Activated CD8-positive, alpha-beta T cell treated with anti-CD3 and anti-CD28 coated beads for 36 hours (primary cell): ENCODE measurements around the gene HEPH. TPM values are rescaled to one million over a fixed set of nuclear protein-coding genes. Genes with fewer than 3 reads are reported as not detected.

ENCODE experiments used
- ATAC-seq: fragments of 200-7000 bp; cut with Tn5 transposase; one replicate; pipeline ENCODE4 v1.10.0; 2021; ENCODE audit warnings: mild to moderate bottlenecking, moderate library complexity
- CTCF ChIA-PET: fragments of 350-600 bp; sonication (Branson Sonifier 250); formaldehyde crosslinking; loops from one replicate; lab custom pipeline; 2021; ENCODE audit warnings: antibody characterized with exemption; lab: Charles Lee
- POLR2A ChIA-PET: fragments of 350-600 bp; sonication (Branson Sonifier 250); formaldehyde crosslinking; loops from one replicate; lab custom pipeline; 2021; ENCODE audit warnings: antibody characterized with exemption; lab: Charles Lee
- DNase-seq: peaks from one replicate; pipeline ENCODE4 v3.0.0-alpha.2; 2020
- H3K27ac Mint-ChIP-seq: one replicate; pipeline ENCODE4 v1.8.0; 2021; ENCODE audit warnings: mild to moderate bottlenecking, mixed read lengths
- H3K27me3 Mint-ChIP-seq: one replicate; pipeline ENCODE4 v1.8.0; 2021; ENCODE audit warnings: mixed read lengths
- H3K36me3 Mint-ChIP-seq: one replicate; pipeline ENCODE4 v1.8.0; 2021; ENCODE audit warnings: low read depth, mixed read lengths
- H3K4me1 Mint-ChIP-seq: one replicate; pipeline ENCODE4 v1.8.0; 2021; ENCODE audit warnings: low read depth, mixed read lengths
- H3K4me3 Mint-ChIP-seq: one replicate; pipeline ENCODE4 v1.8.0; 2021; ENCODE audit warnings: mild to moderate bottlenecking, moderate library complexity, mixed read lengths
- H3K9me3 Mint-ChIP-seq: one replicate; pipeline ENCODE4 v1.8.0; 2021; ENCODE audit warnings: mixed read lengths
- intact Hi-C: fragments of 100-400 bp; cut with micrococcal nuclease; formaldehyde crosslinking; loops from one replicate; pipeline ENCODE4 v1.10.0; 2022
- total RNA-seq, 2 experiments: library from RNA; stranded (reverse); gene quantifications; one replicate each; pipeline ENCODE4 v1.2.3, GENCODE V29; 2021
- TF ChIP-seq, protein P1 (sequence below): fragments of 200-600 bp; IDR thresholded peaks from one replicate; pipeline ENCODE4 v1.8.0; 2022; ENCODE audit warnings: antibody characterized with exemption, mild to moderate bottlenecking

HEPH gene
- total RNA-seq, 2 experiments from 2014 or later: 0.20 TPM; not detected in 1

DNA sequence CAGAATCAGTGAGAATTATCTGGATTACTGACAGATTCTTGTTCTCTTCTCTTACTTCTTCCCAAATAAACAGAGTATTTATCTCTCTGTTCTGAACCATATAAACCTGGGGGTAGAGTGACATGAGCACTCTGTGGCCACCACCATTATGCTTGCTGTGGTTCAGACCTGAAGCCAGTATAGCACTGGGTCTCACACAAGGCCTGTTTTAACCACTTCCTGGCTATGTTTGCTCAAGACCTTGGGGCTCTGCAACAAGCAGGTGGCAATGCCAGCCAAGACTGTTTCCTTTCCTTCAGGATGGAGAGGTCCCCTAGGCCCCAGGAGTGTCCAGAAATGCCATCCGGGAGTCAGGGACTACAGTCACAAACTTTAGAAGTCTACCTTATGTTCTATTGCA is 21.7 kb upstream of the HEPH start:
- H3K9me3 Mint-ChIP-seq: no peaks in the 10 kb centered on the region
- ChIA-PET CTCF (no interaction called here), POLR2A (interaction anchor here (0.6 kb wide), 1 partner anchor 1120 kb away, joined by 3 read pairs; no protein-coding TSS in a partner anchor)
- H3K36me3 Mint-ChIP-seq: no peaks in the 10 kb centered on the region
- DNase-seq (no peak), ATAC-seq (no peak)
- H3K4me3 Mint-ChIP-seq: no peak overlapping the region
- TF ChIP-seq, protein P1, sequence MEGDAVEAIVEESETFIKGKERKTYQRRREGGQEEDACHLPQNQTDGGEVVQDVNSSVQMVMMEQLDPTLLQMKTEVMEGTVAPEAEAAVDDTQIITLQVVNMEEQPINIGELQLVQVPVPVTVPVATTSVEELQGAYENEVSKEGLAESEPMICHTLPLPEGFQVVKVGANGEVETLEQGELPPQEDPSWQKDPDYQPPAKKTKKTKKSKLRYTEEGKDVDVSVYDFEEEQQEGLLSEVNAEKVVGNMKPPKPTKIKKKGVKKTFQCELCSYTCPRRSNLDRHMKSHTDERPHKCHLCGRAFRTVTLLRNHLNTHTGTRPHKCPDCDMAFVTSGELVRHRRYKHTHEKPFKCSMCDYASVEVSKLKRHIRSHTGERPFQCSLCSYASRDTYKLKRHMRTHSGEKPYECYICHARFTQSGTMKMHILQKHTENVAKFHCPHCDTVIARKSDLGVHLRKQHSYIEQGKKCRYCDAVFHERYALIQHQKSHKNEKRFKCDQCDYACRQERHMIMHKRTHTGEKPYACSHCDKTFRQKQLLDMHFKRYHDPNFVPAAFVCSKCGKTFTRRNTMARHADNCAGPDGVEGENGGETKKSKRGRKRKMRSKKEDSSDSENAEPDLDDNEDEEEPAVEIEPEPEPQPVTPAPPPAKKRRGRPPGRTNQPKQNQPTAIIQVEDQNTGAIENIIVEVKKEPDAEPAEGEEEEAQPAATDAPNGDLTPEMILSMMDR: no peak
- H3K27me3 Mint-ChIP-seq: no peaks in the 10 kb centered on the region
- intact Hi-C loops: no loop called here
- no peaks in the 10 kb centered on the region for H3K4me1 Mint-ChIP-seq
- H3K27ac Mint-ChIP-seq: no peak overlapping the region

DNA sequence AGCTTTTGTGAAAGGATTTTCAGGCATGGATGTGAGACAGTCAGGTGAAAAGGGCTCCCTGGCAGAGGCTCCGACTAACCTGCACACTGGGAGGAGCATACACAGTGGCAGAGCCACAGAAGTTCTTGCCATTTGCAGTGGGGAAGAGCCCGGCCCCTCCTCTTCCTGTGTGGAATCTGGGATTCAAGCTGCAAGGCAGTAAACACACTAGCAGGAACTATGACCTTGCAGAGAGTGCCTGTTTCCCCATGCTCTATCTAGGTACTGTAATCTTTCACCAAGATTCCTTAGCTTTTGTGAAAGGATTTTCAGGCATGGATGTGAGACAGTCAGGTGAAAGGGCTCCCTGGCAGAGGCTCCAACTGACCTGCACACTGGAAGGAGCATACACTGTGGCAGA is 19.8 kb upstream of the HEPH start:
- intact Hi-C loops: no loop called here
- ChIA-PET CTCF (no interaction called here), POLR2A (no interaction called here)
- DNase-seq (no peak), ATAC-seq (no peak)
- no peak overlapping the region for H3K4me3 Mint-ChIP-seq
- no peaks in the 10 kb centered on the region for H3K27me3 Mint-ChIP-seq
- H3K36me3 Mint-ChIP-seq: no peaks in the 10 kb centered on the region
- H3K27ac Mint-ChIP-seq: no peak overlapping the region
- TF ChIP-seq, protein P1: no peak
- no peaks in the 10 kb centered on the region for H3K9me3 Mint-ChIP-seq
- no peaks in the 10 kb centered on the region for H3K4me1 Mint-ChIP-seq

DNA sequence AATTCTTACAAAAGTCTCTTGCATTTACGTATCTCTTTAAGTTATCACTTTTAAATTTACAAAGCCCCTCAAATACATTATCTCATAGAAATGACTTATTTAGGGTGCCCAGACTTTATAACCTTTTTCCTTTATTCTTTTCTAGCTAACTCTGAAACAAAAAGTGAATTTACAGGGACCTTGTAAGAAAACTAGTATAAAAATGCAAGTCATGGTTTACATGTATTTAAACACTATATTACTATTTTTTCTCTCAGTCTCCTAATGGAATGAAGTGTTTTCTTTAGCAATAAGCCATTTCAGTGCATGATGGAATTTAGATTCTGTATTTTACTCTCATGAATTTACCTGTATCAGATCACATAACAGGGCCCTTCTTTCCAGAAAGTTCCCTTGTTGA is 14.5 kb upstream of the HEPH start:
- ChIA-PET POLR2A (no interaction called here), CTCF (no interaction called here)
- H3K27me3 Mint-ChIP-seq: no peaks in the 10 kb centered on the region
- TF ChIP-seq, protein P1: no peak
- ATAC-seq (no peak), DNase-seq (no peak)
- no peak overlapping the region for H3K27ac Mint-ChIP-seq
- intact Hi-C loops: no loop called here
- H3K4me1 Mint-ChIP-seq: no peaks in the 10 kb centered on the region
- H3K9me3 Mint-ChIP-seq: no peaks in the 10 kb centered on the region
- H3K4me3 Mint-ChIP-seq: no peak overlapping the region
- H3K36me3 Mint-ChIP-seq: no peaks in the 10 kb centered on the region

DNA sequence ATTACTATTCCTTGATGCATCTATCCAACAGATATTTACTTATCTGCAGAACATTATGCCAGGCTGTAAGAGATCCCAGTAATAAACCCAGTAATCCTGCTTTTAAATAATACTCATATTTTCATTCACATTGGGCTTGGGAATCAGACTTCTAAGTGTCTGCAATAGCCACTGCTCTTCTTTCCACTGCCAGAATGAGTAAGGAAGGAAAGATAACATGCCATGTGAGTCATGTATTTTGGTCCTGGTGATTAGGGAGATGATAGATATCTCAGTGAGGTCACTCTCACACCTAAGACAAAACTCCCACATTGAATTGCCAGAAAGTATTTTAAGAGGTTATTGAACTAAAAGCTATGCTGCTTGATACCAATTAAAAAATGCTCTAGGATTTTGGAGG is 13.9 kb upstream of the HEPH start:
- no peak for DNase-seq
- POLR2A ChIA-PET: no interaction called here
- no peak for ATAC-seq
- Mint-ChIP-seq H3K4me3 (no peak overlapping the region), H3K27me3 (no peaks in the 10 kb centered on the region), H3K4me1 (no peaks in the 10 kb centered on the region), H3K27ac (no peak overlapping the region), H3K36me3 (no peaks in the 10 kb centered on the region), H3K9me3 (no peaks in the 10 kb centered on the region)
- intact Hi-C loops: no loop called here
- CTCF ChIA-PET: no interaction called here
- TF ChIP-seq, protein P1: no peak

DNA sequence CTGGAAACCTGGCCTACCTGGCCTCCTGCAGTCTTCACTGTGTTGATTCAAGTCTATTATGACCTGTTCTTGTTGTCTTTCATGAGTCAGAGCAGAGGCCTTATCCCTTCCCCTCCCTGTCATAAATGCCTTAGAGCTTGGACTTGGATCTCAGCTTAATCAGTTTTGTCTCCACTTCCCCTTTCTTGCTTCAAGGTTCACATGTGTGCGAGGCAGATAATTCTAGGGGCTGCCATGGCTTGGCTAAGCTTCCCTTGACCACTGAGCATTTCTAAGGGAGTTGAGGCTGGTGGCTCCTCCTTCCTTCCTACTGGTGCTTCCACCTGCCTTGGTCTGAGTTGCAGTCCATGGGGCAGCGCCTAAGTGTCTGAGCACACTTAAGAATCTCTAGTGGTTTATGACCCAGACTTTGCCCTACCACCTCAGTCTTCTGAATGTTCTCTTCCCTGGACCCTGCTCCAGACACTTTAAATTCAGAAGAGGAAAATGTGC is 1.7 kb upstream of the HEPH start:
- ATAC-seq: no peak
- Mint-ChIP-seq H3K27ac (no peak overlapping the region), H3K4me1 (no peaks in the 10 kb centered on the region), H3K9me3 (no peaks in the 10 kb centered on the region), H3K4me3 (no peak overlapping the region), H3K27me3 (no peaks in the 10 kb centered on the region), H3K36me3 (no peaks in the 10 kb centered on the region)
- intact Hi-C loops: no loop called here
- TF ChIP-seq, protein P1: no peak
- DNase-seq: no peak
- ChIA-PET POLR2A (no interaction called here), CTCF (no interaction called here)
